ENCODE results near the gene ZC3H13. TPM values are rescaled to one million over a fixed set of nuclear protein-coding genes. Genes with fewer than 3 reads are reported as not detected.

ZC3H13 gene
- polyA plus RNA-seq, 1 donor = 37.9 TPM

DNA sequence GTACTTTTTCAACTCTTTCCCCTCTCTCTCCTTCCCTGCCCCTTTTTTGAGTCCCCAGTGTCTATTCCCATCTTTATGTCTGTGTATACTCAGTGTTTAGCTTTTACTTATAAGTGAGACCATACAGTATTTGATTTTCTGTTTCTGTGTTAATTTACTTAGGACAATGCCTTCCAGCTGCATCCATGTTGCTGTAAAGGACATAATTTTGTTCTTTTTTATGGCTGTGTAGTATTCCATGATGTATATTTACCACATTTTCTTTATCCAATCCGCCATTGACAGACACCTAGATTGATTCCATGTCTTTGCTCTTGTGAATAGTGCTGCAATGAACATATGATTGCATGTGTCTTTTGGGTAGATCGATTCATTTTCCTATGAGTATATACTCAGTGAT is 10.7 kb upstream of the ZC3H13 start:
- no peak for DNase-seq

GRCh38 chr13:46062185-46062584 is 9.6 kb upstream of the ZC3H13 start:
- DNase-seq = no peak

DNA sequence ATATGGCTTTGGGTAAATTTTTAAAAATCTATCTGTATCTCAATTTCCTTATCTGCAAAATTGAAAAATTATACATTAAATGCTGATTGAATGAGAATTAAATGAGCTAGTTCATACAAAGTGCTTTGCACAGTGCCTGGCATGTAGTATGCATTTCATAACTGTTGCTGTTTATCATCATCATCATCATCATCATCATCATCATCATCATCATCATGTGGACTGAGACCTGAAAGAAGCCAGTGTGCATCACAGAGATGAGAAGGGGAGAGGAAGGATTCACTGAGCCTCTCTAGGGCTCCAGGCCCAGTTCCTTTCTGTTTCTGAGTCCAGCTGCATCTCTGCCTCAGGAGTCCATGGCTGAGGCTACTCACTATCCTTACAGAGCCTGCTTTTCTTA is 6.9 kb upstream of the ZC3H13 start:
- DNase-seq = no peak

- no peak for DNase-seq
Observed at GRCh38 chr13:46058268-46058667, 5.7 kb upstream of the ZC3H13 start.

- DNase-seq = no peak
Observed at GRCh38 chr13:46057256-46058015, 4.9 kb upstream of the ZC3H13 start.

DNA sequence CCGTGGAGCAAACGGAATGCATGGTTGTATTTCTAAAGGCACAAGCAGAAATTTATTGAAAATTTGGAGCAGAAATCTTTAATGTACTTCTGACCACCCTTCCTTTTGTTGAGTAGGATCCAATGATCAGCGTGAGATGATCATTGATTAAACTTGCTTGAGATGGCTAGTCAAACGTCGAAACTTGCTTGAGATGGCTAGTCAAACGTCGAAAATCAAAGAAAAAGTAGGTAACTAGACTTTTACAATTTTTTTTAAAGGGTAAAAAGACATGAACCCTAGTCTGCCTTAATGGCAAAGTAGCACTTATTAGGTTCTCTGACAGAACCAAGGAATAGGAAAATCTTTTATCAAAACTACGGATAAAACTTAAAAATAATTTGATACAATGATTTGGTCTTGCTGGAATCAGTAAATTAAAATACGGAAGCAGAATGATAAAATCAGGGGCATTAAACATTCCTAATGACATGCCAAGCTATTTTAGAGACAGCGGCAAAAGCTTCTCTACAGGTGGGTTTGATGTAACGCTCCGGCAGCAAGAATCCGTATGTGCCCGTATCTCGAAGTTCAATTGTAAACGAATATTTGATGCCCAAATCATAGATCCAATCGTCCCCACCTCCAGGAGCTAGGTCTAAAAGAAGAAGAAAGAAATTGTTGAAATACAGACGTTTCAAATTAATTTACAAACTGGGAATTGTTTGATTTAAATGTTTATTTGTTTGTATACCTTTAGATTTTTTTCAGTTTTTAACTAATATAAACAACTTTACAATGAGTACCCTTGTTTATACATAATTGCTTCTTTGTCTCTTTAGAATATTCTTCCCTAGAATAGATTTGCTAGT is 841 bp upstream of the ZC3H13 start:
- no peak for DNase-seq

DNA sequence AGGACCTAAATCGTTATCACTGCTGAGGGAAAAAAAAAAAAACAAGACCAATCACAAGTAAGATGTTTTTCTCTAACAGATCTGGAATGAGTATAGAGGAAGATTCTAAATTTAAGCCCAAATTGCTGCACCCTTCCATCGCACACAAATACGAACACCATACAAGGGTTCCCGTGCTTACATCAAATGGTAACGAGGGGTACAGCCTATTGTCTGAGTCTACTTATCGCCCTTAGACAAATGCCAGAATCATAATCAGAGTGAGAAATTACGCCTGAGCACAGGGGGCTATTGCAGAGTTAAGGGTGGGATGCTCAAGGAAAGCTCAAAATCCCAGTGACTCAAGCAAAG is 603 bp downstream of the ZC3H13 start:
- no peak for DNase-seq

GRCh38 chr13:46050771-46051170 is 1.8 kb downstream of the ZC3H13 start:
- DNase-seq = no peak

- DNase-seq = no peak
Observed at GRCh38 chr13:46045424-46045823, 7.1 kb downstream of the ZC3H13 start.

DNA sequence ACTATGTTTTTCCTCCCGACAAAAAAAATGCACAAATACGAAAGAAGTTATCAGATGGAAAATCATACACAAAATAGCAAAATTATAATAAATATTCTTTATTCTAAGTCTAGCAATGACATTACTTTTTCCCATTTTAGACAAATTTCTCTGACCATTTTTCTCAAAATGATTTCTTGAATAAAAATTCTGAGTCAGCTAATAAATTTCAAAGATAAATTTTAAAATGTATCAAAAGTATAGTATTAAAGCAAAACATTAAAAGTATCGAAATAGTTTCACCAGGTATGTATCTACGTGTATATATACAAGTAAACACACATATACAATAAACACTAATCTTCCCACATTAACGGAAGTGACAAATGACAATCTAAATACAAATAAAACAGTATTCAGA is 8.9 kb downstream of the ZC3H13 start:
- no peak for DNase-seq

DNA sequence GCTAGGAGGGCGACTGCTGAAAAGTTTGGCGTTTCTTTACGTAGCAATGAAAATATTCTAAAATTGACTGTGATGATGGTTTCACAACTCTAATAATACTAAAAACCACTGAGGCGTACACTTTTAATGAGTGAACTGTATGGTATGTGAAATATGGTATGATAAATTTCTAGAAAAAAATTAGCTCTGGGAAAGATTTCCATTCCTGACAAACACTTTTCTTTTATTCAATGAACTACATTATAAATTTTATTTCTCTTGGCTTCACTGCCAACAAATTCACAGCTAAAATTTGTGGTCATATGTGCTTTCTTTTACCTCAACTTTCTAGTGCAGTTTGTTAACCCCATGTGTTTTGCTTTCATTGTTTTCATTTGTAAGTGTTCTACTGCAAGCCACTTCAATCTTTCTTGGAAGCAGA is 11.1 kb downstream of the ZC3H13 start:
- no peak for DNase-seq

- no peak for DNase-seq
Observed at GRCh38 chr13:46040763-46041162, 11.8 kb downstream of the ZC3H13 start.

GRCh38 chr13:46039411-46040182 is 12.9 kb downstream of the ZC3H13 start:
- DNase-seq = no peak

GRCh38 chr13:46038296-46038695 is 14.2 kb downstream of the ZC3H13 start:
- no peak for DNase-seq

DNA sequence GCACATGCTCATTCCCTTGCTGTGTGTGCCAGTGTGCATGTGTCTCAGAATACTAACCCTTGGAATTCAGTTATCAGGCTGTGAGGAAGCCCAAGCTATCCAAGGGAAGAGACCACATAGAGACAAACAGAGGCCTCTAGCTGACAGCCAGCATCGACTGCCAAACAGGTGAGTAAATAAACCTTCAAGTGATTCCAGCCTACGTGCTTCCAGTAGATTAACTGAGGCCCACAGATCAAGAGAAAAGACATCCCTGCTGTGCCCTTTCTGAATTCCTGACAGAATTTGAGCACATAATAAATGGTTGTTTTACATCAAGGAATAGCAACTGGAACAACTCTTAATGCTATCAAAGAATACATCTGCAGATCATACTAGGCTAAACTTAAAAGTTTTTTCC is 17.5 kb downstream of the ZC3H13 start:
- no peak for DNase-seq

DNA sequence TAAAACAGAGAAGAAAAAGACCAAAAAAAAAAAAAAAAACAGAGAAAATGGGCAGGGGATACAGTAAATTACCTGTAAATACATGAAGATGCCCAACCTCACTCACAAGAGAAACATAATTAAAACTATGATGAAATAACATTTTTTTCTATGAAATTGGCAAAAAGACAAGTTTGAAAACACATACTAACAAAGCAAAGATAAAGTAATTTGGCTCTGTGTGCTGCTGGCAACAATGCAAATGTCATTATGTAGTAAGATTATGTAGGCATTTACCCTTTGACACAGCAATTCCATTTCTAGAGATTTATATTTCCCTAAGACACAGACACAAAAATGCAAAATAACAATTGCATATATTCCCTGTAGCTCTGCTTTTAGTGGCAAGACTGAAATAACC is 20.2 kb downstream of the ZC3H13 start:
- no peak for DNase-seq

GRCh38 chr13:46031581-46032263 is 20.8 kb downstream of the ZC3H13 start:
- DNase-seq = no peak

GRCh38 chr13:46025157-46025556 is 27.4 kb downstream of the ZC3H13 start:
- no peak for DNase-seq

DNA sequence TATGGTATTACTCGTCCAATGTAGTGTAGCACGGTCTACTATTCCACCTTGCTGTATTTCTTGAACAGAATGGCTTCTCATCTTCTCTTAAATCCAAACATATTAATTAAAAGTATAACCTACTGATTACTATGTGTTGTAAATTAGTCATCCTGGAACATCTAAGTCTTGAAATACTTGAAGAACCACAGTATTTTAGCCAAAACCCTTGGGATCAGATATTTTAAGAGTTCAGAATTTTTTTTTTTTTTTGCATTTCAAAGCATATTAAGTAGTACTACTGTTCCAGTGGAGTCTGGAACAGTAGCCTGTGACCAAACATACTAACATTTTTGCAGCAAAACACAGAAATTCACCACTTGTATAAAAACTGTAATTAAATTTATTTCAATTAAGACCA is 30.1 kb downstream of the ZC3H13 start:
- no peak for DNase-seq

DNA sequence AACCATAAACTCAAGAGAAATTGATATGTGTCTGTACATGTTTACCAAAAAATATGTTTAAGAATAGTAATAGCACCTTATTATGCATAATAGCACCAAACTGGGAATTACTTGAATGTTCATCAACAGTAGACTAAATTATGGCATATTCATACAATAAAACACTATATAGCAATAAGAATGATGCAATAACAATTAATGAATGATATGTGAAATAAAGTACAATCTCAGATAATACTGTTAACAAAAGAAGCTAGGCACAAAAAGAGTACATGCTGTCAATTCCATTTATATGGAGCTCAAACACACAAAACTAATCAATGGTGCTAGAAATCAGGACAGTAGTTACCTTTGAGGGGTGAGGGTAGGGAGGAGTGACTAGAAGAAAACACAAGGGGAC is 36.3 kb downstream of the ZC3H13 start:
- DNase-seq = no peak

GRCh38 chr13:46015366-46015765 is 37.2 kb downstream of the ZC3H13 start:
- no peak for DNase-seq

GRCh38 chr13:46012404-46012803 is 40.1 kb downstream of the ZC3H13 start:
- no peak for DNase-seq

- no peak for DNase-seq
Observed at GRCh38 chr13:46010148-46010547, 42.4 kb downstream of the ZC3H13 start.
